Fibroblast of lung (primary cell): ENCODE results near the gene WASF3.

Source experiments
- CTCF ChIP-seq, 2 donors: IDR thresholded peaks in 1 of 2; conservative IDR thresholded peaks in 1 of 2; 1 replicate in 1 of 2; 2 replicates in 1 of 2; pipeline ENCODE4 v1.5.1; 2011 to 2012; ENCODE audit warnings: low read length in 2 of 2, control low read depth in 1 of 2, inconsistent platforms in 1 of 2, low read depth in 1 of 2, mild to moderate bottlenecking in 1 of 2
- EZH2 ChIP-seq: IDR thresholded peaks from 2 replicates; pipeline ENCODE4 v1.5.1; 2012; ENCODE audit warnings: low read length, control low read depth, mild to moderate bottlenecking; ENCODE audit errors: missing control alignments

- TF ChIP-seq CTCF (conservative IDR thresholded peaks at IDR 0.05 in 1 of 2, IDR thresholded peaks at IDR 0.05 in 1 of 2; ENCODE audit: low read depth in 1 of 2, low read length in 2 of 2) (no peak), EZH2 (no peak)
Observed at GRCh38 chr13:26583662-26584061, 26.2 kb downstream of the WASF3 start.
